ENCODE measurements around the gene EMID1. TPM values are rescaled to one million over a fixed set of nuclear protein-coding genes. Genes with fewer than 3 reads are reported as not detected.

The EMID1 gene
- total RNA-seq, 4 donors from 2014 or later = 0.33 to 1.8 TPM; not detected in 2

DNA sequence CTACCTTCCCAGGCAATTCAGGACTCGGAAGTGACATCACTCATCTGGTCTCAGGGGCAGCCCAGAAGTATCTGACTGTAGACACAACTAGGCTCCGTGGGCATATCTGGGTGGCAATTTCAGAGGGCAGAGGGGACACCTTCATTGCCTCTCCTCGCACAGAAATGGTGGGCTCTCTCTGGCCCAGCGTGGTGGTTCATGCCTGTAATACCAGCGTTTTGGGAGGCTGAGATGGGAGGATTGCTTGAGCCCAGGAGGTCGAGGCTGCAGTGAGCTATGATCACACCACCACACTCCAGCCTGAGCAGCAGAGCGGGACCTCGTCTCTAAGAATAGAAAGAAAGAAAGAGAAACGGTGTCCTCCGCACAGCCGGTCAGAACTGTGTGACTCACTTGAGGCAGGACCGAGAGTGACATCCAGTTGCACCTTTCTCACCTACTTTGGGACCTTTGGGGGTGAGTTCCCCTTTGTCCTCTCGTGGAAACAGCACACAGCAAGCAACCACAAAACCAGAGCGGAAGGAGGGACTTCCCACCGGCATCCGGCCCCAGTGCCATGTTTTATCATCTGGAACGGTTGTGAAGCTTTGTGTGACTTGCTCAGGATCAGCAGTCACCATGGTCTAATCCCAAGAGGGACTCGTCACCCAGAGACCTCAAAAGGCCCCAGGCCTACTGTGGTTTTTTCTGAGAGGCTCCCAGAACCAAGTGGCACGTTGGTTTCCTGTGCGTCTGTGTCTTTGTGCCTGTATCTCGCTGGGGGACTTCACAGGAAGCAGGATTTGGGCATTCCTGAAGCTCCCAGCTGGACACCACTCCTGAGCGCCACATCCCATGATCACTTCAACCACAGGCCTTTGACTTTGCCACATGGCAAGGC, 38.4 kb upstream of the EMID1 start:
- H3K27me3 ChIP-seq = no peaks in the 10 kb centered on the region
- H3K9me3 ChIP-seq = no peaks in the 10 kb centered on the region
- intact Hi-C loops (cut with DNase I; ENCODE audit: low total_unique reads) = no loop called here
- no peak for ATAC-seq
- DNase-seq = no peak
- H3K4me1 ChIP-seq = no peaks in the 10 kb centered on the region
- H3K4me3 ChIP-seq = no peak overlapping the region
- no peak overlapping the region for H3K27ac ChIP-seq
- TF ChIP-seq CTCF (IDR thresholded peaks at IDR 0.05 in 4 of 5, conservative IDR thresholded peaks at IDR 0.05 in 1 of 5) (no peak), POLR2A (IDR thresholded peaks at IDR 0.05) (no peak)
- H3K36me3 ChIP-seq = no peaks in the 10 kb centered on the region
- in situ Hi-C loops (cut with MboI; ENCODE audit: low sequenced_read_pairs in 4 of 4) = loop anchor here in 1 of 4 donors (25.0 kb wide), 1 partner anchor 305 kb away; no protein-coding TSS in a partner anchor

DNA sequence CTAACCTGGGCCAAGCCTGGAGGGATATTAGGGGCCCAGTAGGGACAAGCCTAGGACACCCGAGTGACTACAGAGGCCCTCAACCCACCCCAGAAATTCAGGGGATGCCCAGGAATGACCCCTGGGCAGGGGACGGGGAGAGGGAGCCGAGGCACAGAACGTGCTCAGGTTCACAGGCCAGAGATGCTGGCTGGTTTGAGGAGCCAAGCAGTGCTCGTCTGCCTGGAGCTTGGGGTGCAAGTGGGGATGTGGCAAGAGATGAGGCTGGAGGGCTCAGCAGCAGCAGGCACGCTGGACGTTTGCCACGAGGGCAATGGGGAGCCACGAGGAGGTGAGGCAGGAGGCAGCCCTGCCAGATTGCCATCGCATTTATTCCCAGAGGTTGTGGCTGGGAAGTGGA, 34.0 kb upstream of the EMID1 start:
- no peak for DNase-seq
- intact Hi-C loops (cut with DNase I; ENCODE audit: low total_unique reads) (no loop called here), in situ Hi-C loops (cut with MboI; ENCODE audit: low sequenced_read_pairs in 4 of 4) (loop anchor here in 1 of 4 donors (25.0 kb wide), 1 partner anchor 309 kb away; no protein-coding TSS in a partner anchor)
- Histone ChIP-seq H3K4me1 (no peaks in the 10 kb centered on the region), H3K27ac (no peak overlapping the region), H3K36me3 (no peaks in the 10 kb centered on the region), H3K4me3 (no peak overlapping the region), H3K9me3 (no peaks in the 10 kb centered on the region), H3K27me3 (no peaks in the 10 kb centered on the region)
- no peak for TF ChIP-seq CTCF (IDR thresholded peaks at IDR 0.05 in 4 of 5, conservative IDR thresholded peaks at IDR 0.05 in 1 of 5)
- no peak for TF ChIP-seq POLR2A (IDR thresholded peaks at IDR 0.05)
- no peak for ATAC-seq

DNA sequence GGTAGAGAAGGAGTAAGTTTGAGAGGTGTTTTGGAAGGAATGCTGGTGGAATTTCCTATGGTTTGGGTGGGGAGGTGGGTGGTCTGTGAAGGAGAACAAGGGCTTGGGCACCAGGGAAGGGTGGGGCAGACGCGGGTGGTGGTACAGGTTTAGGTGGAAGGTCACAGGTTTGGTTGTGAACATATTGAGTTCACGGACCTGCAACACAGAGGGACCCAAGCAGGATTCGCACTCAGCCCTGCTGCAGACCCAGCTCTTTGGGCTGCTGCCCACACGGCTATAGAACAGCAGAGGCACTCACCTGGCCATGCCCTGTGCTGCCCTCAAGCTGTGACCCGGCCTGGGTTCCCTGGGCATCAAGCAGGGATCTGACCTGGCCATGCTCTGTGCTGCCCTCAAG, 33.5 kb upstream of the EMID1 start:
- no peaks in the 10 kb centered on the region for H3K27me3 ChIP-seq
- TF ChIP-seq CTCF (IDR thresholded peaks at IDR 0.05 in 4 of 5, conservative IDR thresholded peaks at IDR 0.05 in 1 of 5) = no peak
- no peak for TF ChIP-seq POLR2A (IDR thresholded peaks at IDR 0.05)
- intact Hi-C loops (cut with DNase I; ENCODE audit: low total_unique reads) (no loop called here), in situ Hi-C loops (cut with MboI; ENCODE audit: low sequenced_read_pairs in 4 of 4) (loop anchor here in 1 of 4 donors (25.0 kb wide), 1 partner anchor 310 kb away; no protein-coding TSS in a partner anchor)
- H3K9me3 ChIP-seq = no peaks in the 10 kb centered on the region
- no peaks in the 10 kb centered on the region for H3K4me1 ChIP-seq
- no peak overlapping the region for H3K27ac ChIP-seq
- no peak overlapping the region for H3K4me3 ChIP-seq
- DNase-seq (no peak), ATAC-seq (no peak)
- H3K36me3 ChIP-seq = no peaks in the 10 kb centered on the region

DNA sequence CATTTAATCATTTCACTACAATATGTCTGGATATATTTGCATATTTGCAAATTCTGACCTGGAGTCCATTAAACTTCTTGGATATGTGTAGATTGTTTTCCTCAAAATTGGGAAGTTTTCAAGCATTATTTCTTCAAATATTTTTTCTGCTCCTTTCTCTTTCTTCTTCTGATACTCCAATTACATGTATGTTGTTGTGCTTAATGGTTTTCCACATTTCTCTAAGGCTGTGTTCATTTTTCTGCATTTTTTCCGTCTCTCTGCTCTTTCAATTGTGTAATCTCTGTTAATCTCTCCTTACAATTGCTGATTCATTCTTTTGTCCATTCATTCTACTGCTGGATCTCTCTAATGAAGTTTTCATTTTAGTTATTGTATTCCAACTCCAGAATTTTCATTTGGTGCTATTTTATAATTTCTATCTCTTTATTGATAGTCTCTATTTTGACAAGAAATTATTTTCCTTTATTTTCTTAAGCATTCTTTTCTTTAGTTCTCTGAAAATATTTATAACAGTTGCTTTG, 30.3 kb upstream of the EMID1 start:
- ATAC-seq (no peak), DNase-seq (no peak)
- Histone ChIP-seq H3K9me3 (no peaks in the 10 kb centered on the region), H3K36me3 (no peaks in the 10 kb centered on the region), H3K27ac (no peak overlapping the region), H3K27me3 (no peaks in the 10 kb centered on the region), H3K4me1 (no peaks in the 10 kb centered on the region), H3K4me3 (no peak overlapping the region)
- TF ChIP-seq CTCF (IDR thresholded peaks at IDR 0.05 in 4 of 5, conservative IDR thresholded peaks at IDR 0.05 in 1 of 5) (no peak), POLR2A (IDR thresholded peaks at IDR 0.05) (no peak)
- intact Hi-C loops (cut with DNase I; ENCODE audit: low total_unique reads) (no loop called here), in situ Hi-C loops (cut with MboI; ENCODE audit: low sequenced_read_pairs in 4 of 4) (no loop called here)
